Activated naive CD4-positive, alpha-beta T cell treated with anti-CD3 and anti-CD28 coated beads, Interleukin-2, amount 50 U/mL, for 24 hours (primary cell): ENCODE measurements around the gene PATJ.

Experiments used
- H3K27ac Mint-ChIP-seq: one replicate; pipeline ENCODE4 v1.8.0; 2021; ENCODE audit warnings: mild to moderate bottlenecking, mixed read lengths
- H3K27me3 Mint-ChIP-seq: one replicate; pipeline ENCODE4 v1.8.0; 2021; ENCODE audit warnings: mixed read lengths
- H3K36me3 Mint-ChIP-seq: one replicate; pipeline ENCODE4 v1.8.0; 2021; ENCODE audit warnings: mixed read lengths
- H3K4me1 Mint-ChIP-seq: one replicate; pipeline ENCODE4 v1.8.0; 2021; ENCODE audit warnings: mixed read lengths
- H3K4me3 Mint-ChIP-seq: one replicate; pipeline ENCODE4 v1.8.0; 2021; ENCODE audit warnings: mild to moderate bottlenecking, mixed read lengths
- H3K9me3 Mint-ChIP-seq: one replicate; pipeline ENCODE4 v1.8.0; 2021; ENCODE audit warnings: mixed read lengths

PATJ gene

DNA sequence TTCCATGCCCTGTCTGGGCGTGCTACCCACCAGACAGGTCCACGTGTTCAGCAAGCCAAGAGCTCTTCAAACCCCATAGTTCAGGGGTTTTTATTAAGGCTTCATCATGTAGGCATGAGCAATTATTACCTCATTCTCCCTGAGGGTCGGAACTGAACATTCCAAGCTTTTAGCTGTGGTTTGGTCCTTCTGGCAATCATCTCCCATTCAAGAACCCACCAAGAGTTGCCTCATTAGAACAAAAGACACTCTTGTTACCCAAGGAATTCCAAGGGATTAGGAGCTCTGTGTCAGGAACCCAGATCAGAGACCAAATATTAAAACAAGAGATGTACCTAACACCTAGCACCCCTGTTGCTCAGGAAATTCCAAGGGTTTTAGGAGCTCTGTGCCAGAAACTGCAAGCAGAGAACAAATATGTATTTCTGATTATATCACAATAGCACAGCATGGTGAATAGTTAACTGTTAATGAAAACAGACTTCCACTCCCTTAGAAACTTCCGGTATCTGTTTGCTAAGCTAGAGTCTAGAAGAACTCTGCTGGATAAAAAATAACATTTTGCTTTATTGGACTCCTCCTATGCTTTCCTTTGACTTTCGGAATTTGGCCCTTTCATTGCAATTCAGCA, 251.2 kb downstream of the PATJ start:
- no peaks in the 10 kb centered on the region for H3K27me3 Mint-ChIP-seq
- H3K4me1 Mint-ChIP-seq, result no peaks in the 10 kb centered on the region
- H3K9me3 Mint-ChIP-seq, result no peaks in the 10 kb centered on the region
- no peak overlapping the region for H3K4me3 Mint-ChIP-seq
- H3K36me3 Mint-ChIP-seq, result peaks cover 24% of the 10 kb centered on the region
- no peak overlapping the region for H3K27ac Mint-ChIP-seq

DNA sequence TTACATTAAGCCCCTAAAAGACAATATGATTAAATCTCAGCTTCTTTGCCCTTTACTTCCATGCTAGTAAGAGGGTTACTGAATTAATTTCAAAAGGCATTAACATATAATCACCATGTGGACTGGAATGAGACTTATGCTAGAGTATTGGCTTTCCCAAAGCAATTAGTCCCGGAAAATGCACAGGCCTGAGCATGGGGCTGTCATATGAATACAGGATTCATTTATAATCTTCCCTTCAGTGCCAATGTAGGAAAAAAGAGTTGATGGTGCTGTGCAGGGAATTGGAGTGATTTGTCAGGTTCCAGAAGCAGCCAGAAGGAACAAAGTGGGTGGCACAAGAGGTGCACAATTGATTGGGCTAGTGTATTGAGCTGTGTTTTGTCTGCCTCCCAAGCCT, 253.4 kb downstream of the PATJ start:
- Mint-ChIP-seq H3K27ac (no peak overlapping the region), H3K27me3 (no peaks in the 10 kb centered on the region), H3K9me3 (peaks cover 6% of the 10 kb centered on the region), H3K4me1 (no peaks in the 10 kb centered on the region), H3K36me3 (peaks cover 28% of the 10 kb centered on the region), H3K4me3 (no peak overlapping the region)

DNA sequence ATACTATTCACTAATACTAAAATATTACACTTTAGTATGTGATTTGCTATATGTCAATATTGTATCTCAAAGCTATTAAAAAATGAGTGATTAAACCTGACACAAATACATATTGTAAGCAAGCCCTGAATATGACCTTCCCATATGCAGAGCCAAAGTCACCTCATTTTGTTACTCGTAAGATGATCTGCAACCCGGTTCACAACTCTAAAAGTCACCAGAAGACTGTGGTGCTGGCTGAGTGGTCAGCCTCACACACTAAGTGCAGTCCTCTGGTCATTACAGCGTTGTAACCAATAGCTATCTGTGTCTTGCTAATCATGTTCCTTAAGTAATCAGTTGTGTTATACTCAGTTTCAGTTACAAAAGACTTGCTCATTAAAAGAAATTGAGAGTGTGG, 254.8 kb downstream of the PATJ start:
- Mint-ChIP-seq H3K9me3 (peaks cover 6% of the 10 kb centered on the region), H3K36me3 (peaks cover 19% of the 10 kb centered on the region), H3K27me3 (no peaks in the 10 kb centered on the region), H3K4me1 (no peaks in the 10 kb centered on the region), H3K27ac (no peak overlapping the region), H3K4me3 (no peak overlapping the region)

DNA sequence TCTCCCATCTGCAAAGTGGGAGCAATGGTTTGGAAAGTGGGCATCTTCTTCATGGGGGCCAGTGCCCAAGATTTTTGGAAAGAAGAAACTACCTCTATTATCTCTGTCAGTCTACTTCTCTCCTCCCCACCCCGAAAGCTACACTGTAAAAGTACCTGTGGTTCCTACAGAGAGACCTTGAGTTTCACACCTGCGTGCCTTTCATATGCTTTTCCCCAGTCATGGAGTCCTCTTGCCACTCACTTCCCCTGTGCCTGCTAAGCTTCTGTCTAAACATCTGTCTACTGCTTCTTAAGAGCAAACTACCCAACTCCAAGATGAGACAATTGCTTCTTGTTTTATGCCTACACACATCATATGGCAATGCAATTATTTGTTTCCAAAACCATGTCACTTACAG, 261.5 kb downstream of the PATJ start:
- no peaks in the 10 kb centered on the region for H3K4me1 Mint-ChIP-seq
- H3K36me3 Mint-ChIP-seq, result peaks cover 8% of the 10 kb centered on the region

DNA sequence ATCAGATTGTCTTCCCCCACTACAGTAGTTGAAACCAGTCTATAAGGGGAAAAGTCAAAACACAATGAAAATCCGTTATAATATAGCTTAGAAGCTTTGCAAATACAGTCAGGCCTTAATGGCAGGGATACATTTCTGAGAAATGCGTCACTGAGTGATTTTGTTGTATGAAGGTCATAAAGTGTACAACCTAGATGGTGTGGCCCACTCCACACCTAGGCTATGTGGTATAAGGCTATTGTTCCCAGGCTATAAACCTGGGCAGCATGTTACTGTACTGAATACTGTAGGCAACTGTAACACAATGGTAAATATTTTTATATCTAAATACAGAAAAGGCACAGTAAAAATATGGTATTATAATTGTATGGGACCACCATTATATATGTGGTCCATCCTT, 264.4 kb downstream of the PATJ start:
- no peak overlapping the region for H3K27ac Mint-ChIP-seq
- no peak overlapping the region for H3K4me3 Mint-ChIP-seq
- H3K36me3 Mint-ChIP-seq, result peaks cover 13% of the 10 kb centered on the region
- no peaks in the 10 kb centered on the region for H3K9me3 Mint-ChIP-seq
- H3K27me3 Mint-ChIP-seq, result no peaks in the 10 kb centered on the region
- H3K4me1 Mint-ChIP-seq, result no peaks in the 10 kb centered on the region

More for the DNA sequence above, 261.5 kb downstream of the PATJ start:
- no peak overlapping the region for H3K27ac Mint-ChIP-seq
- H3K27me3 Mint-ChIP-seq, result no peaks in the 10 kb centered on the region
- H3K4me3 Mint-ChIP-seq, result no peak overlapping the region
- peaks cover 6% of the 10 kb centered on the region for H3K9me3 Mint-ChIP-seq

DNA sequence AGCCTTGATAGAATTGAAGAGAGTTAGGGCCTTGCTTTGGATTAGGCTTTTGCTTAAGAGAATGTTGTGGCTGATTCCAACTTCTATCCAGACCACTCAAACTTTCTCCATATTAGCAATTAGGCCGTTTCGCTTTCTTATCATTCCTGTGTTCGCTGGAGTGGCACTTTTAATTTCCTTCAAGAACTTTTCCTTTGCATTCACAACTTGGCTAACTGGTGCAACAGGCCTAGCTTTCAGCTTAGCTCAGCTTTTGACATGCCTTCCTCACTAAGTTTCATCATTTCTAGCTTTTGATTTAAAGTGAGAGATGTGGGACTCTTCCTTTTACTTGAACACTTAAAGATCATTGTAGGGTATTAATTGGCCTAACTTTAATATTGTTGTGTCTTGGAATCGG, 268.7 kb downstream of the PATJ start:
- H3K36me3 Mint-ChIP-seq, result peaks cover 18% of the 10 kb centered on the region
- no peak overlapping the region for H3K4me3 Mint-ChIP-seq
- no peak overlapping the region for H3K27ac Mint-ChIP-seq
- no peaks in the 10 kb centered on the region for H3K27me3 Mint-ChIP-seq
- no peaks in the 10 kb centered on the region for H3K9me3 Mint-ChIP-seq
- H3K4me1 Mint-ChIP-seq, result no peaks in the 10 kb centered on the region

DNA sequence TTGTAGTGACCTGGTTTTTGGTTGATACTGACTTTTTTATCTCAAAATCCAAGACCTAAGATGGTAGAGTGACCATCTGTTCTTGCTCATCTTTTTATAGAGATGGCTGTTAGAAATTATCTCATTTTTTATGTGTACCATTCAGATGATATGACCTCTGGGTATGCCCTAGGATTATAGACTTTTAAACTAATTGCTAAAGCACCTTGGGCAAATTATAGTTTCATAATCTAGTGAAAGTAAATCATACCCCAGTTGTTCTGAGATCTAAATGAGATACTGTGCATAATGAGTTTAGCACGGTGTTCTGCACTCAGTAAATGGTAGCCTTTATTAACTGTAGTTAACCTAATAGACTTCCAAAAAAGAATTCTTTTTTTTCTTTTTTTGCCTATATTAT, 269.8 kb downstream of the PATJ start:
- Mint-ChIP-seq H3K27me3 (no peaks in the 10 kb centered on the region), H3K9me3 (no peaks in the 10 kb centered on the region), H3K36me3 (peaks cover 15% of the 10 kb centered on the region), H3K4me3 (no peak overlapping the region), H3K4me1 (no peaks in the 10 kb centered on the region), H3K27ac (no peak overlapping the region)

DNA sequence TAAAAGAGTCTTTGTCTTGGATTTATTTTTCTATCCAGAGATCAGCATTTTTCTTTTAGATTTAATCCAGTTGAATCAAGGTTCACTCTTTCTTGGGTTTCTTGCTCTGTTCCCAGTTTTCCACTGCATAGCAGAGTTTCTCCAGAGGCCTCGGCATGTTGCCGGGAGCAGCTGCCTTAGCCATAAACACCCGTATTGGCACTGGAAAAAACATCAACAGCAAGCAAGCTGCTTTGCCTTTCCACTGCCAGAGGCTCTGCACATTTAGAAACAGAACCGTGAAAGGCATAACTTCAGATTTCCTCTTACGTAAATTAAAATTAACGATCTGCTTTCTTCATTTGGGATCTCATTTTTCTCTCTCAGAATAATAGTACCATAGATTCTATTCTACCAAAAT, 270.6 kb downstream of the PATJ start:
- H3K4me3 Mint-ChIP-seq, result no peak overlapping the region
- no peaks in the 10 kb centered on the region for H3K9me3 Mint-ChIP-seq
- H3K27ac Mint-ChIP-seq, result no peak overlapping the region
- H3K27me3 Mint-ChIP-seq, result no peaks in the 10 kb centered on the region
- H3K36me3 Mint-ChIP-seq, result peaks cover 15% of the 10 kb centered on the region
- H3K4me1 Mint-ChIP-seq, result no peaks in the 10 kb centered on the region

DNA sequence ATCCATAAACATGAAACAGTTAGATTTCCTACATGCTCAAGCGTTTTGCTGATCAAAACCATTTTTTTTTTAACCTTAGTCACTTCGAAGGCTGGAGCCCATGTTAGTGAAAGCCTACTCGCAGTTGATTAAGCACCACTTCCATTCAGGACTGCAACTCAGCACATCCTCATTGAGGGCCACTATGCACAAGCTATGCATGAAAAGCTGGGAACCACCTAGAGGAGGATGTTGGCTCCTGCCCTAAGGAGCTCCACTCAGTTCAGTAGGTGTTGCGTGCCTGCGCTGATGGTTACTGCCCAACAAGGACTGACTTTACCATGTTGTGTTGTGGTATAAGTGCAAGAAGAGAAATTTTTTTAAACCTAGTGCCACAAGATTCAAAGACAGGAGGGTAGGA, 271.0 kb downstream of the PATJ start:
- H3K36me3 Mint-ChIP-seq, result peaks cover 19% of the 10 kb centered on the region
- H3K27me3 Mint-ChIP-seq, result no peaks in the 10 kb centered on the region
- H3K27ac Mint-ChIP-seq, result no peak overlapping the region
- no peak overlapping the region for H3K4me3 Mint-ChIP-seq
- H3K9me3 Mint-ChIP-seq, result no peaks in the 10 kb centered on the region
- no peaks in the 10 kb centered on the region for H3K4me1 Mint-ChIP-seq

DNA sequence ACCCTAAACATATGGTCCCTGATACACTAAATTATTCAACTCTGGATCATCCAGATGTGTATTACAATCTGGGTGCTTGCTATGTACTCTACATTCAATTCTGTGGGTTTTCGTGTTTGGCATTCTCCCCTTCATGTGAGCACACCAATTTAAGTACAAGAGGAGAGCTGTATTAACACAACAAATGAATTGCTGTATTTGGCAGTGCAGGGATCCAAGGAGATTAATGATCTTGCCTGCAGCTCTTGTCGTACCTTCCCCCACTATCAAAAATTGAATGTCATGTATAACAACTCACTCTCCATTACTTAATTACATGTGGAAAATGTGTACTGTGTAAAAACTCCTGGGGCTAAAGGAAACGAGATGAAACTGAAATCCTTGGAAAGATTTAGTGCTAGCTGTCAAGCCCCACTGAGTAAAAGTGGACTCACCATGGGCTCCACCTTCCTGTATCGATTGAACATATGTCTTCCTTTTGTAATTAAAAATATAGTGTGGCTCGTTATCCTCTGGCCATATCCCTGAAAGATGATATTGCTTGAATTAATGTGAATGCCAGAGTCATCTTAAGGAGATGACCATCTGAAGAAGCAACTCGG, 280.2 kb downstream of the PATJ start:
- Mint-ChIP-seq H3K9me3 (no peaks in the 10 kb centered on the region), H3K4me1 (no peaks in the 10 kb centered on the region), H3K27me3 (no peaks in the 10 kb centered on the region), H3K27ac (no peak overlapping the region), H3K36me3 (peaks cover 21% of the 10 kb centered on the region), H3K4me3 (no peak overlapping the region)

DNA sequence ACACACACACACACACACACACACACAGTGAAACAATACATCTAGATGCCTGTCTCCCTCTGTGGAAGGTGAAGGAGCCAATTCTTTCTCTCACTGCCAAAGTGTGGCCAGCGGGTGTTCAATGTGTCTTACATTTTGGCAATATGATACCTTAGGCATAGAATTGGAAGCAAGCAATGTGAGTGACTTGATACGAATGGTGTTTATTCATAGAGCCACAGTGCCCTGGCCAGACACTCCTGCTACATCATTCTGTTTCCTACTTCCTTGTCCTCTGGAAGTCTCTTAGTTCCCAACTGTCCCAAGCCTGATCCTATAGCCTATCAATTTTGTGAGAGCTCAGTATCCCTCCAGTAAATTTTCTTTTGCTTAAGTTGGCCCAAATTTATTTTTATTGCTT, 282.4 kb downstream of the PATJ start:
- peaks cover 22% of the 10 kb centered on the region for H3K36me3 Mint-ChIP-seq
- no peaks in the 10 kb centered on the region for H3K9me3 Mint-ChIP-seq
- no peak overlapping the region for H3K27ac Mint-ChIP-seq
- no peaks in the 10 kb centered on the region for H3K4me1 Mint-ChIP-seq
- H3K27me3 Mint-ChIP-seq, result no peaks in the 10 kb centered on the region
- no peak overlapping the region for H3K4me3 Mint-ChIP-seq

DNA sequence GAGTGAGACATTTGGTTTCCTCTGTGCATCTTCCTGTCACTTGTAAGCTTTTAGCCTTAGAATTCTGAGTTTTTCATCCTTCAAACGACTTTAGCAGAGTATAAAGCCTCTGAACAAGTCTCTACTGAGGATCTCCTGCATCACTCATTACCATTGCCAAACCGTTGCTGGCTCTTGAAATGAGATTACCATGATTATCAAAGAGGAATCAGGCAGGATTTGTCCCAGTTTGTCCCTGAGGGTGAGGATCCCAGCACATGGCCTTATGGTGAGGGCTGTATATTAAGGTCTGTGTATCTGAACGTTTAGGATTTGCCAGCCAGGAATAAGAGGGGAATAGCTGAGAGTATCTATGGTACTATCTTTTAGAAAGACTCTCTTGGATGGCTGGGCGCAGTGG, 282.9 kb downstream of the PATJ start:
- H3K27ac Mint-ChIP-seq, result no peak overlapping the region
- H3K27me3 Mint-ChIP-seq, result no peaks in the 10 kb centered on the region
- no peaks in the 10 kb centered on the region for H3K9me3 Mint-ChIP-seq
- H3K4me3 Mint-ChIP-seq, result no peak overlapping the region
- H3K4me1 Mint-ChIP-seq, result no peaks in the 10 kb centered on the region
- H3K36me3 Mint-ChIP-seq, result peaks cover 23% of the 10 kb centered on the region

DNA sequence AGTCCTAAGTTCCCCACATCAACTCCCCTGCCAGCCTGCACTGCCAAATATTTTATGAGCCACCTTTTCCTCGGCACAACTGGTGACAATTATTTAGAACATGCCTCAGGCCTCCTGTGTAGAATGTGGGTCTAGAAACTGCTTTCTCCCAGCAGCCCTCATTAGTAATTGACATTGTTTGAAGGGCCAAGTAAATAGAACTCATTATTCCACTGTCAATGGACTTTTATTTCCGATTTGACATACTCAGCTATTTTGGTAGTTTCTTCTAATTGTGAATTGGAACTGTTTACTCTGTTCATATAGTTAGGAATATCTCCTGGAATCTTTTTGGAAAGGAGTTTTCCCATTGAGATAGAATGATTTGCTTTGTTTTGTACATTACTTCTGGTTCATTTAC, 283.6 kb downstream of the PATJ start:
- Mint-ChIP-seq H3K36me3 (peaks cover 27% of the 10 kb centered on the region), H3K4me1 (no peaks in the 10 kb centered on the region), H3K27me3 (no peaks in the 10 kb centered on the region), H3K4me3 (no peak overlapping the region), H3K9me3 (no peaks in the 10 kb centered on the region), H3K27ac (no peak overlapping the region)

DNA sequence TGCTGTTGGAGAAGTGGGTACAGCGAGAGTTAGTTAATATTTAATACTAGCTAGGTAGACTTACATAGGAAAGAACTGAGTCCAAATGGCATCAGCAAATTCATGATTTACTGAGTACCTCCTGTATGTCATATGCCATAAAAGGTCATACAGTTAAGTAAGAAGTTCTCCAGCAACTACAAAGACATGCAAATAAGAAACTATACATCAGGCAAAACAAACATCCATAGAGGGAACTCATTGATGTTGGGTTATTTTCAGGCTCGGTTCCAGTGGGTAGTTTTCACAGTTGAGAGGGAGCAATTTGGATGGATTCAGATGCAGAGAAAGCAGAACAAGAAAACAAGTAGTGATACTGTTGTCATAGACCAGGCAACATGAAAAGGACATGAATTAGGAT, 287.4 kb downstream of the PATJ start:
- no peaks in the 10 kb centered on the region for H3K9me3 Mint-ChIP-seq
- H3K4me1 Mint-ChIP-seq, result no peaks in the 10 kb centered on the region
- H3K36me3 Mint-ChIP-seq, result peaks cover 33% of the 10 kb centered on the region
- H3K27me3 Mint-ChIP-seq, result no peaks in the 10 kb centered on the region
- no peak overlapping the region for H3K27ac Mint-ChIP-seq
- no peak overlapping the region for H3K4me3 Mint-ChIP-seq

DNA sequence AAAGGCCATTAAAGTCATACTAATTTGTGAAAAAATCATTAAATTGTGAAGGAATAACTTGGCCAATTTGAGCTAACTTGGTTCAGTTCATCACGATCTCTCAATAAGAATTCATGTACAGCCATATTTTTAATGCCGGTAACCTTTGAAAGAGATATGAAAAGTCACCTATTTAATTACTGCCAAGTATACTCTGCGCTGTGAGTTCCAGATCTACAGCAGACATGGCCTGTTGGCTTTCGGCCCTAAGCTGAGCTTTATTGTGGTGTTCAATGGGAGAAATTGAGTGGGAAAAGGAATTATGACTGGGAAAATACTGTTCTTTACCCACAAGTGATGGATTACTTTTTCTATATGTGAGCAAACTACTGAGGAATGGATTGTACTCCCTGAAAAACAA, 292.5 kb downstream of the PATJ start:
- peaks cover 21% of the 10 kb centered on the region for H3K36me3 Mint-ChIP-seq

DNA sequence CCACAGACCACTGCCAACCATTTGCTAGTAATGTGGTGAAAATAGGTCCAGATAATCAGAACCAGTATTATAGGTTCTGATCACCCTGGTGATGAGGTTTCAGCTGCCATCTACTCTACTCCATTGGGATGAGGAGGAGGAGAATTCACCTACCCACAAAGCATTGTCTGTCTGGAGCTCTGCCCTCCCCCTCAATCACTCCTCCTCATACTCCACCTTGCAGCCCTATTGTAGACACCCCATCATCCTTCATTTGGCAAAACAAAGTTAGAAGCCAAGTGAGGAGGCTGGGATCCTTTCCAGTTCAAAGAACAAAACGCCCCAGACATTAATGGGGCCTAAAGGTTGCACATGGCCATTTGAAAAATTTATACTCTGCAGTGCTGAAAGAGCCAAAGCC, 295.0 kb downstream of the PATJ start:
- Mint-ChIP-seq H3K4me3 (no peak overlapping the region), H3K4me1 (no peaks in the 10 kb centered on the region), H3K27me3 (no peaks in the 10 kb centered on the region), H3K36me3 (peaks cover 16% of the 10 kb centered on the region), H3K27ac (no peak overlapping the region), H3K9me3 (no peaks in the 10 kb centered on the region)

More for the DNA sequence above, 292.5 kb downstream of the PATJ start:
- H3K27me3 Mint-ChIP-seq, result no peaks in the 10 kb centered on the region
- H3K9me3 Mint-ChIP-seq, result no peaks in the 10 kb centered on the region
- no peaks in the 10 kb centered on the region for H3K4me1 Mint-ChIP-seq
- no peak overlapping the region for H3K4me3 Mint-ChIP-seq
- H3K27ac Mint-ChIP-seq, result no peak overlapping the region
